K562 (cell line): ENCODE data around the gene CREG2. TPM values are rescaled to one million over a fixed set of nuclear protein-coding genes. Genes with fewer than 3 reads are reported as not detected.

ENCODE experiments used
- HDAC3 ChIP-seq: fragments of 450-650 bp; IDR thresholded peaks from 2 replicates; pipeline ENCODE4 v1.6.1; 2018; ENCODE audit warnings: borderline replicate concordance, mild to moderate bottlenecking, moderate library complexity; ENCODE audit not compliant: partially characterized antibody
- HNRNPH1 ChIP-seq: fragments of 200-400 bp; formaldehyde crosslinking; optimal IDR thresholded peaks from 2 replicates; pipeline ENCODE3; 2017; ENCODE audit warnings: low read depth, mild to moderate bottlenecking, low read length, moderate library complexity
- MAFK ChIP-seq: IDR thresholded peaks from 2 replicates; pipeline ENCODE4 v1.6.1; 2011; ENCODE audit warnings: low read length, improper control_type of control experiment
- NCOA2 ChIP-seq, 2 experiments: fragments of 450-650 bp; IDR thresholded peaks; 2 replicates each; pipeline ENCODE4 v1.6.1; 2018; ENCODE audit warnings: mild to moderate bottlenecking in 2 of 2, moderate library complexity in 1 of 2; ENCODE audit not compliant: partially characterized antibody in 2 of 2
- PCBP1 ChIP-seq: fragments of 200-400 bp; formaldehyde crosslinking; IDR thresholded peaks from 2 replicates; pipeline ENCODE4 v1.6.1; 2018; ENCODE audit warnings: mild to moderate bottlenecking, low read depth, low read length; ENCODE audit not compliant: poor library complexity, severe bottlenecking
- RCOR1 ChIP-seq, 2 experiments: IDR thresholded peaks; 2 replicates each; pipeline ENCODE4 v1.6.1; 2012; ENCODE audit warnings: low read depth in 2 of 2, low read length in 2 of 2, borderline replicate concordance in 1 of 2, improper control_type of control experiment in 1 of 2
- TSHZ1 ChIP-seq: fragments of 250-450 bp; sonication (Bioruptor Pico); IDR thresholded peaks from 2 replicates; pipeline ENCODE4 v1.4.0; 2020; ENCODE audit warnings: mild to moderate bottlenecking, moderate library complexity
- ZBTB11 ChIP-seq, 3 experiments: fragments of 200-800 bp in 1 of 3; fragments of 250-450 bp in 1 of 3; fragments of 450-650 bp in 1 of 3; sonication (Bioruptor Pico) in 1 of 3; sonication (Bioruptor generic) in 1 of 3; formaldehyde crosslinking in 1 of 3; IDR thresholded peaks; 2 replicates each; pipeline versions ENCODE4 v1.6.1 to v1.8.0; 2016 to 2022; ENCODE audit warnings: mild to moderate bottlenecking in 2 of 3, missing genetic modification characterization in 2 of 3, missing compliant biosample characterization in 1 of 3, moderate library complexity in 1 of 3
- ZNF695 ChIP-seq: fragments of 450-650 bp; formaldehyde crosslinking; IDR thresholded peaks from 2 replicates; pipeline ENCODE4 v1.4.0; 2020; ENCODE audit warnings: mild to moderate bottlenecking, moderate library complexity
- polyA plus RNA-seq, 8 experiments: library from polyadenylated mRNA; depleted of rRNA in 4 of 8; stranded (reverse) in 5 of 8; unstranded in 3 of 8; fragments of >200 nt; fragmentation: Nextera tagmentation in 2 of 8; fragmentation: Illumina TruSeq in 1 of 8; extraction: Ambion mirVana in 2 of 8; extraction: Trizol in 1 of 8; gene quantifications; 2 replicates each; pipeline versions ENCODE4 v1.2.1 to v1.2.3, GENCODE V29; 2011 to 2014; ENCODE audit warnings: inconsistent platforms in 1 of 8, missing spikeins in 1 of 8
- total RNA-seq, 7 experiments: library from RNA; depleted of rRNA in 6 of 7; stranded (reverse); fragments of >200 nt in 6 of 7; fragmentation: Illumina TruSeq in 2 of 7; extraction: Trizol in 2 of 7; gene quantifications; 2 replicates each; pipeline versions ENCODE4 v1.2.1 to v1.2.3, GENCODE V29; 2011 to 2021; ENCODE audit warnings: low replicate concordance in 1 of 7

CREG2 gene
- total and polyA plus RNA-seq, 9 of the 15 experiments (the other 6 are each of a cell fraction or from before 2014, with no cell fraction given), result not detected

- TF ChIP-seq TSHZ1 (CRISPR knock-in tag) (no peak), MAFK (peak; percentile 68), ZBTB11 (CRISPR knock-in tag; IDR thresholded peaks at IDR 0.05) (no peak), RCOR1 (IDR thresholded peaks at IDR 0.05; ENCODE audit: borderline replicate concordance in 1 of 2, low read depth in 2 of 2, low read length in 2 of 2) (peak in 1 of 2 experiments; percentile 72; a peak in 1 of 4 replicates), NCOA2 (IDR thresholded peaks at IDR 0.05; ENCODE audit: partially characterized antibody in 2 of 2) (no peak), HNRNPH1 (no peak), HDAC3 (no peak), PCBP1 (no peak), ZNF695 (CRISPR knock-in tag) (no peak)
Observed at GRCh38 chr2:101341901-101342624, 45.2 kb downstream of the CREG2 start (continued).
